Mesendoderm (in vitro differentiated cells): Measurements from ENCODE around the gene DLGAP3.
A peak's percentile ranks its signal among the peaks of the same experiment; 100 is the strongest.

Experiments used
- DNase-seq: peaks from one replicate; pipeline ENCODE4 v3.0.0; 2013
- H2AK5ac ChIP-seq: 2 replicates; pipeline ENCODE4 v1.6.1; 2013; ENCODE audit warnings: low read length, inconsistent platforms
- H2BK120ac ChIP-seq: 2 replicates; pipeline ENCODE4 v1.6.1; 2013; ENCODE audit warnings: low read depth, mild to moderate bottlenecking, low read length, moderate library complexity, mixed read lengths
- H2BK15ac ChIP-seq: replicated peaks from 2 replicates; pipeline ENCODE4 v1.6.1; 2013; ENCODE audit warnings: low read depth, mild to moderate bottlenecking, moderate library complexity
- H2BK5ac ChIP-seq: 2 replicates; pipeline ENCODE4 v1.6.1; 2013; ENCODE audit warnings: low read length, inconsistent platforms
- H3K18ac ChIP-seq: 2 replicates; pipeline ENCODE4 v1.6.1; 2013; ENCODE audit warnings: mild to moderate bottlenecking, low read length, mixed read lengths
- H3K23ac ChIP-seq: one replicate; pipeline ENCODE4 v1.6.1; 2013; ENCODE audit warnings: low read length
- H3K27ac ChIP-seq: 2 replicates; pipeline ENCODE4 v1.5.1; 2013; ENCODE audit warnings: low read depth, mild to moderate bottlenecking, inconsistent platforms, low read length, moderate library complexity
- H3K27me3 ChIP-seq: 2 replicates; pipeline ENCODE4 v1.6.1; 2013; ENCODE audit warnings: low read length, control low read depth, mild to moderate bottlenecking, inconsistent platforms; ENCODE audit not compliant: insufficient read depth, poor library complexity
- H3K36me3 ChIP-seq: 2 replicates; pipeline ENCODE4 v1.6.1; 2013; ENCODE audit warnings: low read length, inconsistent platforms; ENCODE audit not compliant: control insufficient read depth, insufficient read depth
- H3K4ac ChIP-seq: one replicate; pipeline ENCODE4 v1.6.1; 2013; ENCODE audit warnings: low read depth, mild to moderate bottlenecking, low read length, moderate library complexity
- H3K4me1 ChIP-seq: 2 replicates; pipeline ENCODE4 v1.6.1; 2013; ENCODE audit warnings: low read depth, low read length, inconsistent platforms; ENCODE audit not compliant: control insufficient read depth
- H3K4me2 ChIP-seq: 2 replicates; pipeline ENCODE4 v1.6.1; 2013; ENCODE audit warnings: low read length
- H3K4me3 ChIP-seq: 2 replicates; pipeline ENCODE4 v1.5.1; 2013; ENCODE audit warnings: mild to moderate bottlenecking, low read length
- H3K56ac ChIP-seq: one replicate; pipeline ENCODE4 v1.6.1; 2013; ENCODE audit warnings: low read length
- H3K79me1 ChIP-seq: 2 replicates; pipeline ENCODE4 v1.6.1; 2013; ENCODE audit warnings: low read length, inconsistent platforms
- H3K79me2 ChIP-seq: 2 replicates; pipeline ENCODE4 v1.6.1; 2013; ENCODE audit warnings: mild to moderate bottlenecking, low read length; ENCODE audit not compliant: control insufficient read depth, insufficient read depth
- H3K9ac ChIP-seq: 2 replicates; pipeline ENCODE4 v1.6.1; 2013; ENCODE audit warnings: low read length, inconsistent platforms
- H4K5ac ChIP-seq: one replicate; pipeline ENCODE4 v1.6.1; 2013; ENCODE audit warnings: low read length
- H4K8ac ChIP-seq: one replicate; pipeline ENCODE4 v1.6.1; 2013; ENCODE audit warnings: low read depth, mild to moderate bottlenecking, control low read depth, low read length, moderate library complexity
- WGBS: extraction: QIAGEN DNeasy Blood & Tissue Kit; methylation state at CpG from one replicate; pipeline ENCODE4 v1.1.7; 2013; ENCODE audit warnings: low lambda C conversion rate, missing lambda C conversion rate; ENCODE audit not compliant: insufficient coverage; ENCODE audit errors: extremely low coverage; 5-methylcytosine and 5-hydroxymethylcytosine counted together

Gene DLGAP3

GRCh38 chr1:34864759-34865158 lies 64.7 kb downstream of the DLGAP3 start:
- H4K5ac ChIP-seq = no peak overlapping the region
- H3K27ac ChIP-seq = no peak overlapping the region
- no peaks in the 10 kb centered on the region for H3K79me1 ChIP-seq
- WGBS = no CpG with 5 or more reads among the region's 8 CpGs
- H2BK15ac ChIP-seq = no peak overlapping the region
- no peak overlapping the region for H3K23ac ChIP-seq
- no peaks in the 10 kb centered on the region for H3K36me3 ChIP-seq
- H4K8ac ChIP-seq = no peak overlapping the region
- H3K4me3 ChIP-seq = no peak overlapping the region
- H3K4me1 ChIP-seq = no peaks in the 10 kb centered on the region
- H3K18ac ChIP-seq = no peak overlapping the region
- H3K27me3 ChIP-seq = no peaks in the 10 kb centered on the region
- no peak overlapping the region for H2AK5ac ChIP-seq
- DNase-seq = no peak
- no peak overlapping the region for H2BK5ac ChIP-seq
- H2BK120ac ChIP-seq = no peak overlapping the region
- no peak overlapping the region for H3K9ac ChIP-seq
- no peak overlapping the region for H3K56ac ChIP-seq
- no peaks in the 10 kb centered on the region for H3K79me2 ChIP-seq
- no peak overlapping the region for H3K4me2 ChIP-seq
- no peak overlapping the region for H3K4ac ChIP-seq

- Histone ChIP-seq H3K4me2 (no peak overlapping the region), H2BK15ac (no peak overlapping the region), H3K36me3 (no peaks in the 10 kb centered on the region), H2BK5ac (no peak overlapping the region), H3K23ac (no peak overlapping the region), H2AK5ac (no peak overlapping the region), H2BK120ac (no peak overlapping the region), H3K18ac (no peak overlapping the region), H3K4ac (no peak overlapping the region), H3K56ac (no peak overlapping the region), H3K4me3 (no peak overlapping the region), H3K9ac (no peak overlapping the region), H3K79me1 (peaks cover 9% of the 10 kb centered on the region), H3K79me2 (peaks cover 9% of the 10 kb centered on the region), H3K4me1 (peaks cover 1% of the 10 kb centered on the region), H3K27ac (no peak overlapping the region), H4K8ac (no peak overlapping the region), H4K5ac (no peak overlapping the region), H3K27me3 (no peaks in the 10 kb centered on the region)
- no peak for DNase-seq
Measured at GRCh38 chr1:34863501-34863900, 65.9 kb downstream of the DLGAP3 start.

DNA sequence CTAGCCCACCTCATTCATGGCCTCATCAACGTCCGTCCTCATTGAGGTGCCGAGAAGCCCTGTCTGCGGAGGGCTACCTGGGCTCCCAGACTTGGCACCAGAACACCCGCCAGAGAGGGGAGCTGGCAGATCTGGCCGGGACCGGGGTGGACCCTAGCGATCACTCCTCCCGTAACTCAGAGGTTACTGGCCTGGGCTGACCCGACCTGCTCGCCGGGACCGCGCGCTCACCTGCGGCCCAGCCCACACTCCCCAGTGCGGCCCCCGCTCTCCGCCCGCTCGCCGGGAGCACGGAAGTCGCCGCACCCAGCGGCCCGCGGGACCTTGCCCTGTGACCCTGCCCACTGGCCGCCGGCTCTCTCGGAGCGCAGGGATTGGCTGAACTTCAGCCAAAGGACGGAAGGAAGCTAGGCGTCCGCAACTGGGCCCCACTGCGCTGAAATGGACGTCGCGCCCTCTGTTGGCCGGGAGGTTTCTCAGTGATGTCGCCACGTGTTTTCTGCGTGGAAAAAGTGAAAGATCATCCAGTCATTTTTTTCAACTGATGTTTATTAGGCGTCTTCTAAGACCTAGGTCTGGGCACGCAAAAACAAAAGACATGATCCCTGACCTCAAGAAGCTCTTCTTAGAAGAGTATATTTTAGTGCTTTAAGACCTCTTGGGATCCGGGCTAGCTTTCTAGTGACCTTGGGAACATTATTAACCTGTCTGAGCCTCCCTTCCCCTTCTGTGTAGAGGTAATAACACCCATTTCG lies 69.8 kb downstream of the DLGAP3 start, which contains the start of gene SMIM12:
TSS of gene SMIM12 (minus strand) at position 304 of the 755 bp plus-strand sequence. CDS start 3,772 bp downstream, outside the sequence.
- peak; percentile 95 for DNase-seq
- Histone ChIP-seq H3K9ac (peak within 1 kb of the TSS; percentile 95), H2BK5ac (no peak within 1 kb of the TSS), H3K79me1 (peaks cover 20% of the 10 kb centered on the region), H3K56ac (peak within 1 kb of the TSS; percentile 94), H3K4me2 (peak within 1 kb of the TSS; percentile 60), H4K8ac (no peak within 1 kb of the TSS), H2BK15ac (no peak within 1 kb of the TSS), H4K5ac (no peak within 1 kb of the TSS), H3K4ac (no peak within 1 kb of the TSS), H2BK120ac (no peak within 1 kb of the TSS), H3K27ac (no peak within 1 kb of the TSS), H3K36me3 (peaks cover 4% of the 10 kb centered on the region), H3K4me1 (peaks cover 1% of the 10 kb centered on the region), H3K23ac (peak within 1 kb of the TSS; percentile 66), H3K27me3 (no peaks in the 10 kb centered on the region), H3K79me2 (peaks cover 22% of the 10 kb centered on the region), H3K4me3 (peak within 1 kb of the TSS; percentile 91), H2AK5ac (no peak within 1 kb of the TSS), H3K18ac (no peak within 1 kb of the TSS)
- no CpG with 5 or more reads among the region's 47 CpGs for WGBS

DNA sequence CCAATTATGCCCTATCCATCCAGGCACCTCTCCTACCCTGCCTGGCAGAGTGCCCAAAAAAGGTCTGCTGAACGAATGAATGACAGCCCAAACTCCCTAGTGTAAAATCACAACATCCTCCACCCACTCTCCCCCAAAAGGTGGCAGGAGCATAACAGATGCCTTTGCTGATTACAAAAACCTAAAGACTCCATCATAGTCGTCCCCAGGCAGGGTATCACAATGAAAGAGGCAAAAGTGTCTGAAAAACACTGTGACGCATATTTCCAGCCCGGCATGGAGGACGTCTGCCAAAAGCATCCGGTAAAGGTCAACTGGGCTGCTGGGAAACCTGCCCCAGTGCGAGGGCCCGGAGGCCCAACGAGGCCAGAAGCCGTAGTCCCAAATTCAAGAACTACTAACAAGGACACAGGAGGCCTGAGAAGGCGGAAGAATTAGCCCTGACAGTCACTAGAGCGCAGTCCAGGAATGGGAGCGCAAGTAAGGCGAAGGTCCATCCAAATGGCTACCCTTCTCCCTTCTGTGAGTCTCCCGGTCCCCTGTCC lies 70.5 kb downstream of the DLGAP3 start:
- Histone ChIP-seq H2AK5ac (no peak overlapping the region), H3K56ac (peak overlapping the region; percentile 94), H3K18ac (no peak overlapping the region), H3K9ac (peak overlapping the region; percentile 95), H3K4me2 (peak overlapping the region; percentile 60), H4K5ac (no peak overlapping the region), H3K79me1 (peaks cover 20% of the 10 kb centered on the region), H3K27me3 (no peaks in the 10 kb centered on the region), H3K27ac (no peak overlapping the region), H2BK5ac (no peak overlapping the region), H2BK120ac (no peak overlapping the region), H3K4me1 (peaks cover 1% of the 10 kb centered on the region), H4K8ac (no peak overlapping the region), H2BK15ac (no peak overlapping the region), H3K36me3 (peaks cover 4% of the 10 kb centered on the region), H3K4ac (no peak overlapping the region), H3K4me3 (peak overlapping the region; percentile 91), H3K79me2 (peaks cover 22% of the 10 kb centered on the region), H3K23ac (peak overlapping the region; percentile 66)
- no peak for DNase-seq
- no CpG with 5 or more reads among the region's 15 CpGs for WGBS

DNA sequence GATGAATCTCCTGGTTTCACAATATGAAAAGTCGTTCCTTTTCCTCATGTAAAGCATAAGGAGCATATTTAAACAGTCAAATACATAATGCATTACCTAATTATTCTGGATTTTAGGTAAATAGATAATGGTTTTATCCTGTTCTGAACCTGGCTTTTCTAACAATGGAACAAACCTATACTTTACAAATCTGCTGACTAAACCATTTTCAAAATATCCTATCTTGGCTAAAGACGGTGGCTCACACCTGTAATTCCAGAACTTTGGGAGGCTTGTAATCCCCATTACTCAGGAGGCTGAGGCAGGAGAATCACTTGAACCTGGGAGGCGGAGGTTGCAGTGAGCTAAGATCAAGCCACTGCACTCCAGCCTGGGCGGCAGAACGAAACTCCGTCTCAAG lies 72.8 kb downstream of the DLGAP3 start:
- Histone ChIP-seq H2BK120ac (no peak overlapping the region), H3K79me1 (peaks cover 22% of the 10 kb centered on the region), H4K8ac (no peak overlapping the region), H3K4me2 (no peak overlapping the region), H3K27ac (no peak overlapping the region), H3K9ac (no peak overlapping the region), H3K27me3 (no peaks in the 10 kb centered on the region), H3K4me1 (peaks cover 1% of the 10 kb centered on the region), H3K18ac (no peak overlapping the region), H2BK5ac (no peak overlapping the region), H4K5ac (no peak overlapping the region), H2BK15ac (no peak overlapping the region), H2AK5ac (no peak overlapping the region), H3K23ac (no peak overlapping the region), H3K56ac (no peak overlapping the region), H3K79me2 (peaks cover 22% of the 10 kb centered on the region), H3K36me3 (peaks cover 4% of the 10 kb centered on the region), H3K4me3 (no peak overlapping the region), H3K4ac (no peak overlapping the region)
- no peak for DNase-seq
- no CpG with 5 or more reads among the region's 6 CpGs for WGBS
